Measurements from ENCODE around the gene AFDN.

The AFDN gene

GRCh38 chr6:167855825-167856425, 29.2 kb downstream of the AFDN start:
- H3K36me3 Mint-ChIP-seq (ENCODE audit: low read depth), result no peaks in the 10 kb centered on the region

GRCh38 chr6:167856474-167856873, 29.8 kb downstream of the AFDN start:
- no peak overlapping the region for H3K4me3 Mint-ChIP-seq
- peaks cover 40% of the 10 kb centered on the region for H3K27me3 Mint-ChIP-seq
- H3K36me3 Mint-ChIP-seq (ENCODE audit: low read depth), result no peaks in the 10 kb centered on the region
- peaks cover 7% of the 10 kb centered on the region for H3K4me1 Mint-ChIP-seq
- H3K27ac Mint-ChIP-seq, result no peak overlapping the region
- ATAC-seq, result no peak
- no peak for DNase-seq
- no peaks in the 10 kb centered on the region for H3K9me3 Mint-ChIP-seq

More at GRCh38 chr6:167855825-167856425, 29.2 kb downstream of the AFDN start:
- no peak overlapping the region for H3K27ac Mint-ChIP-seq
- H3K4me3 Mint-ChIP-seq, result no peak overlapping the region
- DNase-seq (no peak), ATAC-seq (peak; percentile 57)
- peaks cover 40% of the 10 kb centered on the region for H3K27me3 Mint-ChIP-seq
- H3K4me1 Mint-ChIP-seq, result peaks cover 7% of the 10 kb centered on the region
- no peaks in the 10 kb centered on the region for H3K9me3 Mint-ChIP-seq

- DNase-seq, result no peak
- H3K4me1 Mint-ChIP-seq, result peaks cover 7% of the 10 kb centered on the region
- peak; percentile 33 for ATAC-seq
Measured at GRCh38 chr6:167856999-167857660, 30.4 kb downstream of the AFDN start.

GRCh38 chr6:167858086-167858591, 31.4 kb downstream of the AFDN start:
- H3K4me3 Mint-ChIP-seq, result no peak overlapping the region
- peaks cover 38% of the 10 kb centered on the region for H3K27me3 Mint-ChIP-seq
- no peaks in the 10 kb centered on the region for H3K36me3 Mint-ChIP-seq (ENCODE audit: low read depth)
- DNase-seq, result no peak
- no peak for ATAC-seq
- H3K27ac Mint-ChIP-seq, result no peak overlapping the region
- peaks cover 7% of the 10 kb centered on the region for H3K4me1 Mint-ChIP-seq
- no peaks in the 10 kb centered on the region for H3K9me3 Mint-ChIP-seq

More at GRCh38 chr6:167856999-167857660, 30.4 kb downstream of the AFDN start:
- Mint-ChIP-seq H3K4me3 (no peak overlapping the region), H3K9me3 (no peaks in the 10 kb centered on the region), H3K27ac (no peak overlapping the region), H3K27me3 (peaks cover 43% of the 10 kb centered on the region), H3K36me3 (ENCODE audit: low read depth) (no peaks in the 10 kb centered on the region)

- Mint-ChIP-seq H3K9me3 (no peaks in the 10 kb centered on the region), H3K4me3 (no peak overlapping the region), H3K4me1 (peaks cover 7% of the 10 kb centered on the region), H3K36me3 (ENCODE audit: low read depth) (no peaks in the 10 kb centered on the region), H3K27ac (no peak overlapping the region), H3K27me3 (peaks cover 37% of the 10 kb centered on the region)
- no peak for DNase-seq
- no peak for ATAC-seq
Measured at GRCh38 chr6:167858842-167859664, 32.3 kb downstream of the AFDN start.

- DNase-seq (no peak), ATAC-seq (no peak)
- no peak overlapping the region for H3K27ac Mint-ChIP-seq
- H3K9me3 Mint-ChIP-seq, result no peaks in the 10 kb centered on the region
- no peaks in the 10 kb centered on the region for H3K36me3 Mint-ChIP-seq (ENCODE audit: low read depth)
- H3K4me1 Mint-ChIP-seq, result peaks cover 7% of the 10 kb centered on the region
- no peak overlapping the region for H3K4me3 Mint-ChIP-seq
- H3K27me3 Mint-ChIP-seq, result peaks cover 32% of the 10 kb centered on the region
Measured at GRCh38 chr6:167860550-167861226, 34.0 kb downstream of the AFDN start.

- ATAC-seq, result no peak
- H3K27me3 Mint-ChIP-seq, result peaks cover 36% of the 10 kb centered on the region
- H3K9me3 Mint-ChIP-seq, result no peaks in the 10 kb centered on the region
- H3K27ac Mint-ChIP-seq, result no peak overlapping the region
- H3K36me3 Mint-ChIP-seq (ENCODE audit: low read depth), result no peaks in the 10 kb centered on the region
- DNase-seq, result no peak
- no peak overlapping the region for H3K4me3 Mint-ChIP-seq
- H3K4me1 Mint-ChIP-seq, result peaks cover 4% of the 10 kb centered on the region
Measured at GRCh38 chr6:167861424-167861823, 34.7 kb downstream of the AFDN start.

GRCh38 chr6:167863897-167864296, 37.2 kb downstream of the AFDN start:
- DNase-seq (no peak), ATAC-seq (no peak)
- H3K4me1 Mint-ChIP-seq, result no peaks in the 10 kb centered on the region
- H3K27me3 Mint-ChIP-seq, result peaks cover 27% of the 10 kb centered on the region
- H3K27ac Mint-ChIP-seq, result no peak overlapping the region
- no peaks in the 10 kb centered on the region for H3K36me3 Mint-ChIP-seq (ENCODE audit: low read depth)
- H3K4me3 Mint-ChIP-seq, result no peak overlapping the region
- no peaks in the 10 kb centered on the region for H3K9me3 Mint-ChIP-seq

- no peak for DNase-seq
- no peak for ATAC-seq
- no peaks in the 10 kb centered on the region for H3K36me3 Mint-ChIP-seq (ENCODE audit: low read depth)
- H3K9me3 Mint-ChIP-seq, result no peaks in the 10 kb centered on the region
- H3K4me1 Mint-ChIP-seq, result no peaks in the 10 kb centered on the region
- H3K27ac Mint-ChIP-seq, result no peak overlapping the region
- H3K27me3 Mint-ChIP-seq, result peaks cover 15% of the 10 kb centered on the region
- H3K4me3 Mint-ChIP-seq, result no peak overlapping the region
Measured at GRCh38 chr6:167866642-167867041, 39.9 kb downstream of the AFDN start.

- no peaks in the 10 kb centered on the region for H3K36me3 Mint-ChIP-seq (ENCODE audit: low read depth)
- no peak overlapping the region for H3K4me3 Mint-ChIP-seq
Measured at GRCh38 chr6:167870321-167870720, 43.6 kb downstream of the AFDN start.

GRCh38 chr6:167872538-167873210, 46.0 kb downstream of the AFDN start:
- H3K4me1 Mint-ChIP-seq, result no peaks in the 10 kb centered on the region
- no peak overlapping the region for H3K4me3 Mint-ChIP-seq
- H3K27me3 Mint-ChIP-seq, result peaks cover 4% of the 10 kb centered on the region
- no peak for DNase-seq
- no peak for ATAC-seq
- no peak overlapping the region for H3K27ac Mint-ChIP-seq
- no peaks in the 10 kb centered on the region for H3K36me3 Mint-ChIP-seq (ENCODE audit: low read depth)
- H3K9me3 Mint-ChIP-seq, result no peaks in the 10 kb centered on the region

More at GRCh38 chr6:167870321-167870720, 43.6 kb downstream of the AFDN start:
- ATAC-seq (no peak), DNase-seq (no peak)
- Mint-ChIP-seq H3K9me3 (no peaks in the 10 kb centered on the region), H3K27me3 (peaks cover 8% of the 10 kb centered on the region), H3K4me1 (no peaks in the 10 kb centered on the region), H3K27ac (no peak overlapping the region)

GRCh38 chr6:167877994-167878779, 51.5 kb downstream of the AFDN start:
- no peaks in the 10 kb centered on the region for H3K36me3 Mint-ChIP-seq (ENCODE audit: low read depth)
- no peaks in the 10 kb centered on the region for H3K4me1 Mint-ChIP-seq

GRCh38 chr6:167879612-167880011, 52.9 kb downstream of the AFDN start:
- peaks cover 6% of the 10 kb centered on the region for H3K27me3 Mint-ChIP-seq
- H3K4me1 Mint-ChIP-seq, result no peaks in the 10 kb centered on the region
- H3K9me3 Mint-ChIP-seq, result no peaks in the 10 kb centered on the region
- no peaks in the 10 kb centered on the region for H3K36me3 Mint-ChIP-seq (ENCODE audit: low read depth)
- H3K4me3 Mint-ChIP-seq, result no peak overlapping the region
- DNase-seq (no peak), ATAC-seq (no peak)
- no peak overlapping the region for H3K27ac Mint-ChIP-seq

More at GRCh38 chr6:167877994-167878779, 51.5 kb downstream of the AFDN start:
- no peak for ATAC-seq
- DNase-seq, result no peak
- Mint-ChIP-seq H3K9me3 (no peaks in the 10 kb centered on the region), H3K4me3 (no peak overlapping the region), H3K27ac (no peak overlapping the region), H3K27me3 (peaks cover 6% of the 10 kb centered on the region)
